ENCODE results near the gene LRRC43. TPM values are rescaled to one million over a fixed set of nuclear protein-coding genes. Genes with fewer than 3 reads are reported as not detected.

The LRRC43 gene
- total RNA-seq, 1 experiment from 2014 or later: 0.46 TPM

DNA sequence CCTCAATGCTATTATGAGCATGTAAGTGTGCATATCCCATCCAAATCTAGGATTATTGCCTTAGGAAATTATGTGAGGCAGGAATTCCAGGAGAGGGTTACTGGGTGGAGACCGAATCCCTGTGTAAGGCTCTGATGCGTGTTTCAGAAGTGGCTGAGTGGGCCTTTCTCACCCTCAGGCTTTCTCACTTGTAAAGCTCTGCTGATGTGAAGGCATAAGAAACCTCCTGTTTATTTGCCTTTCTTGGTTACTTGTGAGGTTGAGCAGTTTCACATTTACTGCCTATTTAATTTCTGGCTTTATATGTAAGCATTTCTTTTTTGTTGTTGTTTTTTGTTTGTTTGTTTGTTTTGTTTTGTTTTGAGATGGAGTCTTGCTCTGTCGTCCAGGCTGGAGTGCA is 19.9 kb upstream of the LRRC43 start:
- Mint-ChIP-seq H3K9me3 (no peaks in the 10 kb centered on the region), H3K27ac (0 out of 7 replicates have a peak overlapping the region, but pooled peaks of 1 of the 3 experiments have one; percentile 55), H3K36me3 (ENCODE audit: insufficient read depth in 1 of 3, low read depth in 3 of 3) (no peaks in the 10 kb centered on the region), H3K27me3 (ENCODE audit: low read depth) (peaks cover 3% of the 10 kb centered on the region), H3K4me3 (no peak overlapping the region), H3K4me1 (peaks cover 5 to 6% of the 10 kb centered on the region in 2 experiments; a peak in 2 of 4 replicates)
- no CpG with 5 or more reads among the region's 3 CpGs for WGBS (ENCODE audit: extremely low coverage, insufficient read length, low lambda C conversion rate)
- TF ChIP-seq, protein P1, sequence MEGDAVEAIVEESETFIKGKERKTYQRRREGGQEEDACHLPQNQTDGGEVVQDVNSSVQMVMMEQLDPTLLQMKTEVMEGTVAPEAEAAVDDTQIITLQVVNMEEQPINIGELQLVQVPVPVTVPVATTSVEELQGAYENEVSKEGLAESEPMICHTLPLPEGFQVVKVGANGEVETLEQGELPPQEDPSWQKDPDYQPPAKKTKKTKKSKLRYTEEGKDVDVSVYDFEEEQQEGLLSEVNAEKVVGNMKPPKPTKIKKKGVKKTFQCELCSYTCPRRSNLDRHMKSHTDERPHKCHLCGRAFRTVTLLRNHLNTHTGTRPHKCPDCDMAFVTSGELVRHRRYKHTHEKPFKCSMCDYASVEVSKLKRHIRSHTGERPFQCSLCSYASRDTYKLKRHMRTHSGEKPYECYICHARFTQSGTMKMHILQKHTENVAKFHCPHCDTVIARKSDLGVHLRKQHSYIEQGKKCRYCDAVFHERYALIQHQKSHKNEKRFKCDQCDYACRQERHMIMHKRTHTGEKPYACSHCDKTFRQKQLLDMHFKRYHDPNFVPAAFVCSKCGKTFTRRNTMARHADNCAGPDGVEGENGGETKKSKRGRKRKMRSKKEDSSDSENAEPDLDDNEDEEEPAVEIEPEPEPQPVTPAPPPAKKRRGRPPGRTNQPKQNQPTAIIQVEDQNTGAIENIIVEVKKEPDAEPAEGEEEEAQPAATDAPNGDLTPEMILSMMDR (conservative IDR thresholded peaks at IDR 0.05): no peak
- H2BK15ac ChIP-seq (ENCODE audit: low read depth, low read length): no peak overlapping the region
- H2BK120ac ChIP-seq (ENCODE audit: low read depth, low read length, poor library complexity, severe bottlenecking): no peak overlapping the region
- H3K4me1 ChIP-seq (ENCODE audit: insufficient read depth, low read length): no peaks in the 10 kb centered on the region
- H2AK5ac ChIP-seq (ENCODE audit: insufficient read length, low read length): no peak overlapping the region
- H3K23me2 ChIP-seq (ENCODE audit: insufficient read length, low read depth, low read length, poor library complexity, severe bottlenecking): no peaks in the 10 kb centered on the region
- no peak overlapping the region for H3K9ac ChIP-seq (ENCODE audit: extremely low read depth, insufficient read length, low read length)
- no peak overlapping the region for H3T11ph ChIP-seq (ENCODE audit: low read length)
- H3K56ac ChIP-seq (ENCODE audit: insufficient read length, low read depth, low read length): no peak overlapping the region
- no peak overlapping the region for H3K23ac ChIP-seq (ENCODE audit: insufficient read length, low read depth, low read length)
- H4K8ac ChIP-seq (replicated peaks; ENCODE audit: insufficient read length, low read depth, low read length): no peak overlapping the region
- H3K4ac ChIP-seq (ENCODE audit: low read depth, low read length): no peak overlapping the region
- H3K27ac ChIP-seq (ENCODE audit: insufficient read length, low read depth, low read length): no peak overlapping the region
- no peaks in the 10 kb centered on the region for H3K27me3 ChIP-seq (ENCODE audit: insufficient read depth, low read length)
- no peaks in the 10 kb centered on the region for H3K79me1 ChIP-seq (ENCODE audit: insufficient read depth, low read depth, low read length, poor library complexity, severe bottlenecking)
- no peak overlapping the region for H3K14ac ChIP-seq (ENCODE audit: insufficient read depth, low read length)
- H4K91ac ChIP-seq (ENCODE audit: insufficient read length, low read depth, low read length): no peak overlapping the region
- H3K4me2 ChIP-seq (ENCODE audit: insufficient read depth, insufficient read length, low read length): no peak overlapping the region
- no peak overlapping the region for H2BK5ac ChIP-seq (ENCODE audit: insufficient read length, low read length)
- no peak overlapping the region for H2AFZ ChIP-seq (ENCODE audit: low read length)
- no peak overlapping the region for H4K5ac ChIP-seq (ENCODE audit: insufficient read length, low read depth, low read length)
- no peaks in the 10 kb centered on the region for H3K79me2 ChIP-seq (ENCODE audit: insufficient read depth, low read length)
- no peak overlapping the region for H2BK20ac ChIP-seq (ENCODE audit: low read depth, low read length, poor library complexity, severe bottlenecking)
- no peak for DNase-seq
- H3K9me3 ChIP-seq (ENCODE audit: control insufficient read depth, low read depth, low read length): no peaks in the 10 kb centered on the region
- no peaks in the 10 kb centered on the region for H4K20me1 ChIP-seq (ENCODE audit: control insufficient read depth, insufficient read depth, insufficient read length)
- no peak overlapping the region for H3K18ac ChIP-seq (ENCODE audit: insufficient read length, low read depth, low read length)
- no peak overlapping the region for H2BK12ac ChIP-seq (ENCODE audit: insufficient read length, low read depth, low read length)
